ENCODE measurements around the gene LRBA.
A peak's percentile ranks its signal among the peaks of the same experiment; 100 is the strongest.

The LRBA gene

GRCh38 chr4:150238591-150238990, 776.5 kb downstream of the LRBA start:
- TF ChIP-seq CTCF (conservative IDR thresholded peaks at IDR 0.05; ENCODE audit: low read depth, low read length), result no peak
- H3K4me3 ChIP-seq (ENCODE audit: low read length), result no peak overlapping the region
- no peak for DNase-seq (ENCODE audit: low read depth)

DNA sequence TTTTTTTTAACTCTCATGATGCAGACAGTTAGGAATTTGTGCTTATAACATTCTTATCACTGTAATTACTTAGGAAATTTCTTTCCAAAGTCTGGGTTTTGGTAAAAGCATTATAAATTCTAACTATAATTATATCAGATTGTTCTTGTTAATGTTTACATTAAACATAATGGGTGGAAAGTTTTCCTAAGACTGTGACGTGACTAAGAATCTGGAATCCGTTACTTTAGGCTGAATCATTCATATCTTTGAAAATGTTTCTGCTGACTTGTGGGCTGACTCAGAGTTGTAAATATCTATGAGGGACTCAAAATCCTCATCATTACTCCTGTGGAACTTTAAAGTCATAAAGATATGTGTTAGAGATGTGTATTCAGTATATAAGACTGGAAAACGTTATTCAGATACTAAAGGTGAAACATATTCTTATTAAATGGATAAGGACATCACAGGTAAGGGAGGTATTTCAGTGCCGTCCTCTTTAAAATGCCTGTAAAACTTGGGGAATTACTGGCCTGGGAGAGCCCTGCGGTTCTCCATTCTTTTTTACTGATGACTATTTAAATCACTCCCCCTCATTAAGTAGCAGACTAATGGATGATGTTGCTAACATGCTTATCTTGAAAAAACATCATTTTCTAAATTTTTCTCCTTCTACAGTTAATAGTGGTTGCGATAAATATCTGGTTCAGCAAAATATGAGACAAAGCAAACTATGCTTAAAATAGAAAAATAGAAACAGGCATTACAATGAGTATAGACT, 777.8 kb downstream of the LRBA start:
- DNase-seq (ENCODE audit: low read depth), result peak; percentile 91
- no peak for TF ChIP-seq CTCF (conservative IDR thresholded peaks at IDR 0.05; ENCODE audit: low read depth, low read length)
- peak overlapping the region; percentile 10 for H3K4me3 ChIP-seq (ENCODE audit: low read length)

DNA sequence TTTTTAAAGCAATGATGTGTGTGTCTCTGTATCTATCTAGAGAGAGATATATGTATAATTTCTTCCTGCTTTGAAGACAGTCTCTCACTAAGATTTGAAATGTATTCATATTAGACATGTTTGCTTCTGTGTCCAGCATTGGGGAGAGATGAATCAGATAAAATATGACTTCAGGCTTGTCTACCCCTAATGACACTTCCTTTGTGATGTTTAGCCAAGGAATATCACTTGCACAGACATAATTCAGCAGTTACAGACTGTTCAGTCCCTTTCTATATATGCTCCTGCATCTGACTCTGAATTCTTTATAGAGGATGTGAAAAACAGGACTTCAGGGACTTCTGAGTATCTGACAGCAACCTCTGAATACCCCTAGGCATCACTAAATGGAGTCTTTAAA, 778.5 kb downstream of the LRBA start:
- no peak for DNase-seq (ENCODE audit: low read depth)
- peak overlapping the region; percentile 12 for H3K4me3 ChIP-seq (ENCODE audit: low read length)
- TF ChIP-seq CTCF (conservative IDR thresholded peaks at IDR 0.05; ENCODE audit: low read depth, low read length), result no peak

DNA sequence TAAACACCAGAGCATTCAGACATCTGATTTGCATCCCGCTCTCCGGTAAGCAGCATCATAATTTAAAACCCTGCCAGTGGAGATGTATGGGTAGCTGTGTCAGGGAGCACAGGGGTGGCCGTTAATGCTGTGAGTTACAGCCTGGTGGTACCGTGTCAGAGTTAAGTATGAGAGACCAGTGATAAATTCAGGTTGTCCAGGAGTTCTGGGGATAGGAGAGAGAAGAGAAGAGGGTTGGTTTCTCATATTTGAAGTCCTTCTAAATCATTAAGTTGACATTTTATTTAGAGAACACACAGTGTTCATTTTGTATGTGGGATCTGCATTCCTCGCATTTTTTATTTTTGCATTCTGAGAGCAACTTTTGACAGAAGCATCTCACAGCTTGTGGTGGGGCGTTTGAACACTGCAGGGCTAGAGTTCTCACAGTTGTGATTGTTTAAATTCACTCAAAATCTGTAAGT, 779.2 kb downstream of the LRBA start:
- TF ChIP-seq CTCF (conservative IDR thresholded peaks at IDR 0.05; ENCODE audit: low read depth, low read length), result no peak
- no peak overlapping the region for H3K4me3 ChIP-seq (ENCODE audit: low read length)
- peak; percentile 29 for DNase-seq (ENCODE audit: low read depth)

DNA sequence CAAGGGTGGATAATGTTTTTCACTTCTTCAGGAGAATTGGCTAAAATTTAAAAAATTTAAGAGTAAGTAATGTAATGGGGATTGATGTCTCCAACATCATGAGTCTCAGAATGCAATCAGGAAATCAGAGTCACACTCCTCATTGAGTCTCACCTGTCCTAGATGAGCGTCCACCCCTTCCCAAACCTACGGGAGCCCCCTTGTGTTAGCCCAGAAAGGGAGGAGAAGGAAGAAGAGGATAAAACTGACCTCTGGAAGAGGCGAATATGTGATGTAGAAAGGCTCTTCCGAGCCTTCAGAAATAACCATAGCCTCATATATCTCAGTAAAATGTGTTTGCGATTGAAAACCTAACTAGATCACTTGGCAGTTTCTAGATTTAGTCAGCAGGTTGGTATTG, 779.8 kb downstream of the LRBA start:
- H3K4me3 ChIP-seq (ENCODE audit: low read length), result no peak overlapping the region
- TF ChIP-seq CTCF (conservative IDR thresholded peaks at IDR 0.05; ENCODE audit: low read depth, low read length), result no peak
- DNase-seq (ENCODE audit: low read depth), result no peak

- no peak overlapping the region for H3K4me3 ChIP-seq (ENCODE audit: low read length)
- no peak for DNase-seq (ENCODE audit: low read depth)
- no peak for TF ChIP-seq CTCF (conservative IDR thresholded peaks at IDR 0.05; ENCODE audit: low read depth, low read length)
Measured at GRCh38 chr4:150234246-150234645, 780.8 kb downstream of the LRBA start.

- TF ChIP-seq CTCF (conservative IDR thresholded peaks at IDR 0.05; ENCODE audit: low read depth, low read length), result no peak
- H3K4me3 ChIP-seq (ENCODE audit: low read length), result no peak overlapping the region
- DNase-seq (ENCODE audit: low read depth), result no peak
Measured at GRCh38 chr4:150232029-150232428, 783.1 kb downstream of the LRBA start.
